NCI-H1694 treated with DMSO at 0.1 percent for 48 hours (cell line): ENCODE results near the gene RNU1-2.
"Not testable (repeated sequence)": the region's sequence is repeated elsewhere in the genome, so short reads cannot be mapped to it uniquely, and the experiment has no call there.

ENCODE experiments used
- DNase-seq: peaks from one replicate; lab custom pipeline; 2025; lab: John Stamatoyannopoulos, UW

Gene RNU1-2

GRCh38 chr1:16888860-16889816 is 6.6 kb upstream of the RNU1-2 start:
- no peak for DNase-seq

GRCh38 chr1:16890539-16891021 is 5.2 kb upstream of the RNU1-2 start:
- DNase-seq = not testable (repeated sequence)

- not testable (repeated sequence) for DNase-seq
Observed at GRCh38 chr1:16891057-16891456, 4.7 kb upstream of the RNU1-2 start.

GRCh38 chr1:16892978-16893525 is 2.7 kb upstream of the RNU1-2 start:
- DNase-seq = not testable (repeated sequence)

GRCh38 chr1:16893796-16894195 is 2.0 kb upstream of the RNU1-2 start:
- DNase-seq = not testable (repeated sequence)

GRCh38 chr1:16894338-16894737 is 1.4 kb upstream of the RNU1-2 start:
- DNase-seq = not testable (repeated sequence)

GRCh38 chr1:16895233-16895597 is 565 bp upstream of the RNU1-2 start:
- DNase-seq = not testable (repeated sequence)

GRCh38 chr1:16896316-16897055 is 706 bp downstream of the RNU1-2 start:
- DNase-seq = peak; percentile 54

GRCh38 chr1:16897653-16898052 is 1.9 kb downstream of the RNU1-2 start:
- DNase-seq = not testable (repeated sequence)

- not testable (repeated sequence) for DNase-seq
Observed at GRCh38 chr1:16898298-16898697, 2.5 kb downstream of the RNU1-2 start.

GRCh38 chr1:16899020-16899419 is 3.2 kb downstream of the RNU1-2 start:
- DNase-seq = not testable (repeated sequence)

GRCh38 chr1:16900751-16901150 is 5.0 kb downstream of the RNU1-2 start:
- DNase-seq = no peak

GRCh38 chr1:16901371-16901770 is 5.6 kb downstream of the RNU1-2 start:
- not testable (repeated sequence) for DNase-seq

GRCh38 chr1:16903054-16903453 is 7.3 kb downstream of the RNU1-2 start:
- DNase-seq = no peak

GRCh38 chr1:16903458-16903796 is 7.6 kb downstream of the RNU1-2 start:
- DNase-seq = no peak

- peak; percentile 86 for DNase-seq
Observed at GRCh38 chr1:16904560-16905109, 8.9 kb downstream of the RNU1-2 start.

- DNase-seq = peak; percentile 80
Observed at GRCh38 chr1:16905110-16905867, 9.5 kb downstream of the RNU1-2 start.

GRCh38 chr1:16905868-16906702 is 10.3 kb downstream of the RNU1-2 start:
- DNase-seq = no peak

- no peak for DNase-seq
Observed at GRCh38 chr1:16906873-16907272, 11.1 kb downstream of the RNU1-2 start.
